GM19452 (cell line): ENCODE results near the gene P2RX2.

Experiments
- ATAC-seq: cut with Tn5 transposase; IDR thresholded peaks from one replicate; pipeline ENCODE4 v1.9.1; 2021; ENCODE audit not compliant: unreplicated experiment

P2RX2 gene

DNA sequence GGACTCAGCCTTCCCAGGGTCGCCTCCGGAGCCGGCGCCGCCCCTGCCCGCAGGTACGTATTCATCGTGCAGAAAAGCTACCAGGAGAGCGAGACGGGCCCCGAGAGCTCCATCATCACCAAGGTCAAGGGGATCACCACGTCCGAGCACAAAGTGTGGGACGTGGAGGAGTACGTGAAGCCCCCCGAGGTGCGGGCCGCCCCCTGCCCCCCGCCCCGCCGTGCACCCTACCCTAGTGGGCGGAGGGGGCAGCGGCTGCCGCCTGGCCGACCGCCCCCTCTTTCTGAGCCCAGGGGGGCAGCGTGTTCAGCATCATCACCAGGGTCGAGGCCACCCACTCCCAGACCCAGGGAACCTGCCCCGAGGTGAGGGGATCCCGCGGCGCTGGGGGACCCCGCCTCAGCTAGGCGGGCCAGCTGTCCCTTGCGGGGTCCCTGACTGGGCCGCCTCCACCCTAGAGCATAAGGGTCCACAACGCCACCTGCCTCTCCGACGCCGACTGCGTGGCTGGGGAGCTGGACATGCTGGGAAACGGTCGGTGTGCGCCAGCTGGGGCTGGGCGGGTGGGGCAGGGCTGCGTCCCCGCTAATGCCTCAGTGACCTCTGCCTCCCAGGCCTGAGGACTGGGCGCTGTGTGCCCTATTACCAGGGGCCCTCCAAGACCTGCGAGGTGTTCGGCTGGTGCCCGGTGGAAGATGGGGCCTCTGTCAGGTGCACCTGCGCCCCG is 973 bp downstream of the P2RX2 start:
- ATAC-seq: no peak

DNA sequence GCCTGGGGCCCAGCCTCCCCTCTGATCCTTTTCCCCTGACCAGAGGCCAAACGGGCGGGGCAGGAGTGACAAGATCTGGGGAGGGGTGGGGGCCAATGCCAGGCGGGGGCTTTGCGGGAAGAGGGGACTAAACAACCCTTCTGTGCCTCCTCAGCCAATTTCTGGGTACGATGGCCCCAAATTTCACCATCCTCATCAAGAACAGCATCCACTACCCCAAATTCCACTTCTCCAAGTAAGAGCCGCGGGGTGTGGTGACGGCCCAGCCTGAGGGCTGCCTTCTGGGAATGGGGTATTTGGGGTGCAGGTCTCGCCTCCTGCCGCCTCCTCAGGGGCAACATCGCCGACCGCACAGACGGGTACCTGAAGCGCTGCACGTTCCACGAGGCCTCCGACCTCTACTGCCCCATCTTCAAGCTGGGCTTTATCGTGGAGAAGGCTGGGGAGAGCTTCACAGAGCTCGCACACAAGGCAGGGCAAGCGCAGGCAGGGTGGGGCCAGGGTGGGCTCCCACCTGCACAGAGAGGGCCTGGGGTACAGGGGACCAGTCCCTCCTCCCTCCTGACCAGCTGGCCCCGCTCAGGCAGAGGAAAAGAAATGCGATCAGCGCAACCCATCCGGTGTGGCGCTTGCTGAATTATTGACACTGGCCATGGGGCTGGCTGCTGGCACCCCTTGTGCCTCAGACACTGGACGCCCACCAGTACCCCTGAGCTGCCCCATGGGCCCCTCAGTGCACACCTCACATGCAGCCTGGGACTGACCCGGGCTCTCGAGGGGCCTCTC is 1.7 kb downstream of the P2RX2 start:
- no peak for ATAC-seq

DNA sequence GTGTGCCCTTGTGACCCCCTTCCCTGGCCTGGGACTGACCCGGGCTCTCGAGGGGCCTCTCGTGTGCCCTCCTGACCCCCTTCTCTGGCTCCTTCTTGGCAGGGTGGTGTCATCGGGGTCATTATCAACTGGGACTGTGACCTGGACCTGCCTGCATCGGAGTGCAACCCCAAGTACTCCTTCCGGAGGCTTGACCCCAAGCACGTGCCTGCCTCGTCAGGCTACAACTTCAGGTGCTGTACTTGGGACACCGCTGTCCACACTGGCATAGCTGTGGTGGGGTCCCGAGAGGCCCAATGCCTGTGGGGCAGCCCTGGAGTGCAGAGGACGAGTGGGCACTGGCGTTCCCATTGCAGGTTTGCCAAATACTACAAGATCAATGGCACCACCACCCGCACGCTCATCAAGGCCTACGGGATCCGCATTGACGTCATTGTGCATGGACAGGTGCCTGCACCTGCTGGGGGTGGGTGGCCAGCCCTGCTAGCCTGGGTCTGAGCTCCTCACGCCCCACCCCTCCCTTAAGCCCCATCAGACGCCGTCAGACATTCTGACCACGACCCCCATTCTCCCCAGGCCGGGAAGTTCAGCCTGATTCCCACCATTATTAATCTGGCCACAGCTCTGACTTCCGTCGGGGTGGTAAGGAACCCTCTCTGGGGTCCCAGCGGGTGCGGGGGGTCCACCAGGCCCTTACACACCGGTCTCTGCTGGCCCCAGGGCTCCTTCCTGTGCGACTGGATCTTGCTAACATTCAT is 2.5 kb downstream of the P2RX2 start:
- ATAC-seq: no peak

DNA sequence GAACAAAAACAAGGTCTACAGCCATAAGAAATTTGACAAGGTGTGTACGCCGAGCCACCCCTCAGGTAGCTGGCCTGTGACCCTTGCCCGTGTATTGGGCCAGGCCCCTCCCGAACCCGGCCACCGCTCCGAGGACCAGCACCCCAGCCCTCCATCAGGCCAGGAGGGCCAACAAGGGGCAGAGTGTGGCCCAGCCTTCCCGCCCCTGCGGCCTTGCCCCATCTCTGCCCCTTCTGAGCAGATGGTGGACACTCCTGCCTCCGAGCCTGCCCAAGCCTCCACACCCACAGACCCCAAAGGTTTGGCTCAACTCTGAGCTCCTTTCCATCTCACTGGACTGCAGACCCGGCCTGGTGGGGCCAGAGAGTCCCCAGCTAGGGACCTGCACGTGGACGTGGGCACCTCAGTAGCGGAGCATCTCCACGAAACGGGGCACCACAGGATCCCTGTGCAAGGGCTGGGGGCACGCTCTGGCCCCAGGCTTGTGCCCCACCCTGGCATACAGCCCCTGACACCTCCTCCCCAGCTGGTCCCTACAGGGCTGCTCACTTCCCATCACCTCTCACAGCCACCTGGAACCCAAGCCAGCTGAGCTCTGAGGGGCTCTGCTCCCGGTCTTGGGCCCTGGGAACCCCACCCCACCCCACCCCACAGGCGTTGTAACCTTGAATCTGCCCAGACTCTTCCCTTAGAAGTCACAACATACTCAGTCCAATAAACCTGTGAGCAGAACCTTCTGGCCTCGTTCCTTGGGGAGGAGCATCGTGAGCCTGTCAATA is 3.3 kb downstream of the P2RX2 start:
- ATAC-seq: no peak

DNA sequence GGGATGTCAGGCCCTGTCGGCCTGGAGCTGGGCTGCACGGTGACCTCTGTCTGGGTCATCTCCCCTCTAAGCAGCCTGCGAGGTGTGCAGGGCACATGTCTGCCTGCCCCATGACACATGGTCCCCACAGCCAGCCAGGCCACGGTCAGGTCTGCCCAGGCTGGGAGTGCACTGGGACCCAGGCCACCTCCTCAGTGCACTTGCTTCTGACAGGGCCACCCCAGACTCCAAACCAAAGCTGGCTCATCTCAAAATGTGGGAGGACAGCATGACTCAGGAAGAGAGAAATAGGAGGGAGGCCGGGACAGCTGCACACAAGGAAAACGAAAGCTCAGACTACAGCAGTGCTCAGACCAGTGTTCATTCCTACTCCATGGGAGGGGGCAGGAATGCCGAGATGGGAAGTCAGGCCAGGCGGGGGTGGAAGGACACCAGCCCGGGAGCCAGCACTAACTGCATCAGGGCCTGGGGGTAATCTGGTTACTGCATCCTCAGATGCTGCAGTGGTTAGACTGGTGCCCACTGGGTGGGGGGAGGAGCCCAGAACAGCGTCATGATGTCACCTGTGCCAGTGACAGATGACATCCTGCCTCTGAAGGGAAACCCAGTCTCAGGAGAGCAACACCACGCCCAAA is 4.0 kb downstream of the P2RX2 start:
- no peak for ATAC-seq

DNA sequence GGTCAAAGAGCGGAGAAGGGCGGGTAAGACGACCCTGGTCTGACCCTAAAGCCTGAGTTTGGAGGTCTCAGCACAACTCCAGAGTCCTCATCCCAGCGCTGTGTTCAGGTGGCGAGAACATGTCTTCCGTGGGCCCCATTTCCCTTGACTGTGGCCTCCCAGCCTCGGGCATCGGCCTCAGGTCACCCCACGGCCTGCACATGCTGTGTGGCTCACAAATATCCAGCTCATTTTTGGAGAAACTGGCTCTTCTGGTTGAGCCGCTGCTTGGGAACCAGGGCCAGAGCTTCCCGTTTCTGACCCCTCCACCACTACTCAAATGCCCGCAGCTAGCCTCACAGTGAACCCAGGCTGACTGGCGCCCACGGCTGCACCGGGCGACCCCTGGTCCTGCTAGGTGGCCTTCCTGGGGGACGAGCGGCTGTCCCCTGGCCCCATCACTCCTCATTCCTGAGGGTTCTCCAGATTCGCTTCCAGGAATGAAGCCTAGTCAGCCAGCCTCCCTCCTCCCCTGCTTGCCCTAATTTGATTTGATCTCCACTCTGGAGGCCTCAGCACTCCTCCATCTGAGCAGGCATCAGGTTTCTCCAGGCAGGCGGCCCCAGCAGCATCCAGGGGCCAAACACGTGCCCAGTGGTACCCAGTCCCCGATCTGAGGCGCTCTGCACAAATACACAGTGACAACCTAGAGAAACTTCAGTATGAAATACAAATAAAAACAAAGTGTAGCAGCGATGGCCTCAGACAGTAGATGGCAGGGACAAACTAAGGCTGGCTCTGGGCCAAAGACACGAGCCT is 4.7 kb downstream of the P2RX2 start:
- no peak for ATAC-seq

DNA sequence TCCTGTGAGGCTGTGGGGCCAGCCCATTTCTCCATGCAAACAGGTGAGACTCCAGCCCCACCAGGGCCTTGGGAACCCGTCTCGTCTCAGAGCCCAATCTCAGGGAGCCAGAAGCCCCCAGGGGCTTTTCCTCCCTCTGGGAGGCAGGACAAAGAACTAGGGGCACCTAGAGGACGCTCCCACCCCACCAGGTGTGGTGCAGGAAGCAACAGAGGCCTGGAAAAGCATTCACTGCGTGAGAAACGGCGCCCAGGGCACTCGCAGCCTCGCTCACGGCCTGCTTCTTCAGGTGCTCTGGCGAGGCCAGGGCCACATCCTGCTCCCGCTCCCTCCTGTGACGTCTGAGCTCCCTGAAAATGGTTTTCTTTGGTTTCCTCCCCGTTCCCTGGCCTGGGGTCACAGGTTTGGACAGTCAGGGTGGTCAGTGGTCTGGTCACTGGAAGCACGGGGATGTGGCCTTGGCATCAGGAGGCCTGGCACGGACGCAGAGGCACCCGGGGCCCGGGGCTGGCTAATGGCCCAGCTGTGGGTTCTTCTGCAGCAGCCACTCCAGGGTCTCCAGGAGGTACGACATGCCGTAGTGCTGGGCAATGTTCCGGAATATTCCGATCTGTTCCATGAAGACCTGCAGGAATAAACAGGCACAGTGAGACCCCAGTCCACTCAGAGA is 5.7 kb downstream of the P2RX2 start:
- ATAC-seq: no peak

DNA sequence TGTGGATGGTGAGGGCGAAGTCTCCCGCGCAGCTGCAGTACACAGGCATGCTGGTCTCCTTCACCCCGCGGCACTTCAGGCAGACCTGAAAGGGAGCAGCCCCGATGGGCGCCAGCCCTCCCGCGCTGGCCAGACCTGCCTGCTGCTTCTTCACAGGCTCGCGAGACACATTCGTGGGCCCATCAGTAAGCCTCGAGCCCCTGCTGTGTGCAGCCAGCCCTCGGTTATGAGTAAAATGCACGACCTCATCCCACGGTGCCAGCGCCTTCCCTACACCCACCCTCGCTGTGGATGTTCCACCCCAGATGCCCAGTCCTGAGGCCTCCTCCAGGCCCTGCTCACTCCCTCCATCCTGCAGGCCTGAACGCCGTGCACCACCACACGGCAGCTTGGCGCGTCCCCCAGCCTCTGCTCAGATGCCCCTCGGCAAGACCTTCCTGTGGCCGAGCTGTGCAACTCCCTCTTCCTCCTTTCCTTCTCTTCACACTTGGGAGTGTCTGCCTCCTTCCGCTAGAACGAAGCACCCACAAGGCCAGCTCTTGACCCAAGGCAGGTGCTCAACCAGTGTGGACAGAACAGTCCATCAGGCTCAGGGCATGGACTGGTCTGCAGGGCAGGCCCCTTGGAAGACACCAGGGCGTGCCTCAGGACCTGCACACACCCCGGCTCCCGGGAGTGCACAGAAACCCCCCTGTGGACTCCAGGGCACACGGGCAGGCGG is 6.5 kb downstream of the P2RX2 start:
- ATAC-seq: no peak

DNA sequence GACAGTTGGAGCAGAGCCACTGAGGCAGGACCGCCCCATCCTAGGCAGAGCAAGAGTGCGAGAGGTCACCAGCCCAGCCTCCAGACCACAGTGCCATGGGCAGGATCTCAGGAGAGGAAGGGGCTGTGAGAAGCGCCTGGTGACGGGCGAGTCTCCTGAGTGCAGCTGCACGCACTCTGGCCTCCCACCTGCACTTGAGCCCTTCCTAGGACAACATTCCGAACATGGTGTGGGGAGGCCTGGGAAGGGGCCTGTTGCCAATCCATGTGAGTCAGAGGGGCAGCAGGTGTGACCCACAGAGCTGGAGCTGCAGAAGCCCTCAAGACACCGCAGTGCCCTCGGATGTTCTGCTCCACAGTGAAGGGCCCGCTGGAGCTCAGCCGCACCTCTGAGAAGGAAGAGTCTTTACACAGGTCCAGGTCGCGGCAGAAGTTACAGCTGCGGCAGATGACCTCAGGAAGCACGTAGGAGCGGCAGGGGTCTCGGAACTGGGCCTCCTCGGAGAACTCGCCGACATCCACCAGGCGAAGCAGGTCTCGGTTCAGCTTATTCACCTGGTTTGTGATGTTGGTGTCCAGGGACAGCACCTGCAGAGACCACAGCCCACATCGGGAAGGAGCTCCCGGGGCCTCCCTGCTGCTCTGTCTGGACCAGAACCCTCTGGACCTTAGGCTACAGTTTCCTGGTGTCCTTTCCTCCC is 7.3 kb downstream of the P2RX2 start:
- no peak for ATAC-seq

DNA sequence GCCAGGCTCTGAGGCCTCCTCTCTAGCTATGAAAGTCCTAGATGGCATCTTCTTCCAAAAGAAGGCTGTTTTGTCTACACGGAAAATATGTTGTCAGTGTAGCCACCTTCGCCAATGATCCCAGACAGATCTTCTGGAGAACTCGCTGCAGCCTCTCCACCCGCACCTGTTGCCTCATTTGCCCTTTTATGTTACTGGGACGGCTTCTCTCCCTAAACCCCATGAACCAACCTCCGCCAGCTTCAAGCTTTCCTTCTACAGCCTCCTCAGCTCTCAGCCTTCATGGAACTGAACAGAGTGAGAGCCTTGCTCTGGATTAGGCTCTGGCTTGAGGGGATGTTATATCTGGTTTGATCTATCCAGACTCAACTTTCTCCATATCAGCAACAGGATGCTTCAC is 10.8 kb downstream of the P2RX2 start:
- ATAC-seq: no peak

DNA sequence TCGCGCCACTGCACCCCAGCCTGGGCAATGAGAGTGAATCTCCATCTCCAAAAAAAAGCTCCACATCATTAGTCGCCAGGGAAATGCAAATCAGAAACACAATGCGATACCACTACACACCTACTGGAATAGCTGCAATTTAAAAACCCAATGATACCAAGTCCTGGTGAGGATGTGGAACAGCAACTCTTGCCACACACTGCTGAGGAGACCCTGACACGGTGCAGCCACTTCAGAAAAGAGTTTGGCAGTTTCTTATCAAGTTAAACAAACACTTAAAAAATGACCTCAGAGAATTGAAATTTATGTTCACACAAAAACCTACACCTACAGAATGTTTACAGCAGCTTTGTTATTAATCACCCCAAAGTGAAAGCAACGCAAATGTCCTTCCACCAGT is 12.1 kb downstream of the P2RX2 start:
- ATAC-seq: no peak

DNA sequence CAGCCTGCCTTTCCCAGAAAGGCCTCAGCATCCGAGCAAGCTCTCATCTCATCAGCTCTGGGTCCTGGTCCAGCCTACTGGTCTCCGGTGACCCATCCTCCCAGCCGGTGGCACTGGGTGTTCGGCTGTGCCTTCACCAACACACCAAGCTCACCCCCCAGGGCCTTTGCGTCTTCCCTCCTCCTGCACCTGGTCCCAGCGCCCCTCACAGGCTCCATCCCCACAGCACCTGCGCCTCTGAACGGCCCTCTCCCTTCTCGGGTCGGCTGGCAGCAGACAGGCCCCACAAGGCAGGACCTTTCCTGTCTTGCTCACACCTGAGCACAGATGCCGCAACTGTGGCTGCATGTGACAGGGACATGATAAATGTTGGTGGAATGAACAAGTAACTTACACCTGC is 13.1 kb downstream of the P2RX2 start:
- ATAC-seq: no peak

DNA sequence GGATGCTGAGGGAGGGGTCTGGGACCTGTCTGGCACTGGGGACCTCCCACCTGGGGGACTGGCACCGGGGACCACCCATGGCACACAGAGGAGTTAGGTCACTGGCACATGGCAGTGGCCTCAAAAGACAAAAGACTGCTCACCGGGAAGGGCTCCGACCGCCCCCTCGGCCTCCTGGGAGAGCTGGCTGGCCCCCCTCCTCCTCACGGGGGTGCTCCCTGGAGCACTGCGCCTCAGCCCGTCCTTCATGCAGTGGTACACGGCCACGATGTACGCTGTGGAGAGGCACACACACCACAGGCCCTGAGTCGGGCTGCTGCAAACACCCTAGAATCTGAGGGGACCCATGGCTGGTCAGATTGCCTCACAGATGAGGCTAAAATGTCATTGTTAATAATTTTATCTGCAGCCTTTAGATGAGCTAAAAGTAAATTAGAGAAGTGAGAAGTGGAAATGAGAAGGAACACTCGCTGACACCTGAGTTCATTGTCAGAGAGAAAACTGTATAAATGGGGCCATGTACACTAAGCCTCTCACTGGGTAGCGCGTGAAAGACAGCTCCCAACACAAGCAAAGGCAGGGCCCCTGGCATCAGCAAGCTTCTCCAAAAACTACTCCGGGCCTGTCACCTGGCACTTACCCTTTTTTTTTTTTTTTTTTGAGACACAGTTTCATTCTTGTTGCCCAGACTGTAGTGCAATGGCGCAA is 14.1 kb downstream of the P2RX2 start:
- no peak for ATAC-seq

DNA sequence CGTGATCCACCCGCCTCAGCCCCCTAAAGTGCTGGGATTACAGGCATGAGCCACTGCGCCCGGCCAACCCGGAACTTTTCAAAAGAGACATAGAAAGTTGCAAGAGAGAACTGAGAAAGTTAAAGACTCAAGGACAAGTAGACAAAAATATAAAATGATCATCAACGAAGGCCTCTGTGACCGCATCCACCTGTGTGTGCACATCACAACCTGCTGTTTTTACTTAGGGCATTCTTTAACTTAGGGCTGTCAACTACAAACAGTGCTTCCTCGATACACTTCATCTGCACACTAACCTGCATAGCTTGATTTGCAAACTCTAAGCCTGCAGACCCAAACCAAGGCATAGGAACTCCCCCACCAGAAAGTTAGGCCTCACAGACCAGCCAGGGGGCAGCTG is 14.8 kb downstream of the P2RX2 start:
- no peak for ATAC-seq

DNA sequence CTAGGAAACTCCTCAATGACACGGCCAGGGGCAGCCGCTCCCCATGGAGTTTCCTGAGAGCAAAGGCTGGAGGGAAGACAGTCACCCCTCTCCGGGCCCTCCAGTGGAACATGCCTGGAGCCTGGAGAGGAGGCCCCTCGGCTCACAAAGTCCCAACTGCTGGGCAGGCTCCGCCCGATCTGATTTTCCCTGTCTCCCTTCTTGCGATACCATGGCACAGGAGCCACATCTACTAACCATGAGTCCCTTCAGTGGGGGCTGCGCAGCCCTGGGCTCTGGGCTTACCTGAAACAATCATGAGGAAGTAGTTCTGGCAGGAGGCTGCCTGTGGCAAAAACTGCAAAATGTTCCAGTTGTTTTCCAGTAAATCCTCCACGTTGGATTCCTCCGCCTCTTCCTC is 15.3 kb downstream of the P2RX2 start:
- no peak for ATAC-seq

DNA sequence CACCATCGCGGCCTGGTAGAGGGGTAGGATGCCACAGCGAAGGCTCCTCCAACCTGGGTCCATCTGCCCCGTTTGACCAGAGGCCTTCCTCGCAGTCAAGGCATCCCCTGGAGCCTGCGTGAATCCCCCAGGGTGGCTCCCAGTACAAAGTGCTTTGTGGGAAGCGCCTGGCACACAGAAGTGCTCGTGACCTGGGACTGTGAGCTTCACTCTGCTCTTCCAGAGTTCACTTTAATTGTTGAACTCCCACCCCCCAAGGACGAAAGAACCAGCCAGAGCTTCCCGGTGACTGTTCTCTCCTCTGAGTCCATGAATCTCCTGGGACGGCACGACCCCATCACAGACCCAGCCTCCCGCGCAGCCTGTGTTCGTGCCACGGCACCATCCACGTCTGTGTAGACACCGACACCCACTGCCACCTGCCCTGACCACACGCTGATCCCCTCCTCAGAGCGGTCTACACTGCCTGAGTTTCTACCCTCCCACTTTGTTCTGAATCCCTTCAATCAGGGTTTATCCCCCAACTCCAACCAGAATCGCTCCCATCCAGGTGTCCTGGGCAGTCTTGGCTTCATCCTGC is 15.9 kb downstream of the P2RX2 start:
- no peak for ATAC-seq
